Nephron (organoid): Measurements from ENCODE around the gene ZEB1.

Source experiments
- H3K27ac Mint-ChIP-seq, 3 experiments: 2 replicates each; pipeline ENCODE4 v1.8.0; 2020; ENCODE audit warnings: mixed read lengths in 3 of 3, mild to moderate bottlenecking in 2 of 3, moderate library complexity in 1 of 3
- H3K27me3 Mint-ChIP-seq: 2 replicates; pipeline ENCODE4 v1.8.0; 2021; ENCODE audit warnings: low read depth, mild to moderate bottlenecking, moderate library complexity, mixed read lengths
- H3K36me3 Mint-ChIP-seq: 2 replicates; pipeline ENCODE4 v1.8.0; 2020; ENCODE audit warnings: low read depth, mixed read lengths
- H3K4me1 Mint-ChIP-seq: 2 replicates; pipeline ENCODE4 v1.8.0; 2020; ENCODE audit warnings: mixed read lengths
- H3K4me3 Mint-ChIP-seq, 3 experiments: 2 replicates each; pipeline ENCODE4 v1.8.0; 2020; ENCODE audit warnings: mild to moderate bottlenecking in 3 of 3, mixed read lengths in 3 of 3, moderate library complexity in 2 of 3
- H3K9me3 Mint-ChIP-seq: 2 replicates; pipeline ENCODE4 v1.8.0; 2020; ENCODE audit warnings: mixed read lengths
- TF ChIP-seq, protein P1 (sequence below), 3 experiments: fragments of 200-600 bp; sonication (generic); IDR thresholded peaks; one replicate each; pipeline ENCODE4 v1.5.0; 2021; ENCODE audit warnings: antibody characterized with exemption in 3 of 3; ENCODE audit not compliant: unreplicated experiment in 3 of 3

ZEB1 gene

DNA sequence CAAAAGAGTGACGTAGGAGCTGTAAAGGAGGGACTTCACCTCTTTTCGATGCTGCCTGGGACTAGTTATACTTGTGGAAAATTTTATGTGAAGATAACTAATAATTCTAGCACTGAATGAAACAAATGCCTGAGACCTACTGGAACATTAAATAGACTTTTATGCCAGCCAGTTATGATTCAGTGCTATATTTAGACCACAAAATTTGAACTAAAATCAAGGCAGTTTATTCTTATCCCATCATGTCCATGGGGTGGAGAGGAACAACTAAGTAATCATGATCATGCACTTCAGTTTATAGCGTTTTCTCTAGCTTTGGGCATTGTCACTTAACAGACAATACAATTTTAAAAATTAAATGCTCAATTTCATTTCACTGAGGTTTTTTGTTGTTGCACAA, 76.7 kb downstream of the ZEB1 start:
- TF ChIP-seq, protein P1, sequence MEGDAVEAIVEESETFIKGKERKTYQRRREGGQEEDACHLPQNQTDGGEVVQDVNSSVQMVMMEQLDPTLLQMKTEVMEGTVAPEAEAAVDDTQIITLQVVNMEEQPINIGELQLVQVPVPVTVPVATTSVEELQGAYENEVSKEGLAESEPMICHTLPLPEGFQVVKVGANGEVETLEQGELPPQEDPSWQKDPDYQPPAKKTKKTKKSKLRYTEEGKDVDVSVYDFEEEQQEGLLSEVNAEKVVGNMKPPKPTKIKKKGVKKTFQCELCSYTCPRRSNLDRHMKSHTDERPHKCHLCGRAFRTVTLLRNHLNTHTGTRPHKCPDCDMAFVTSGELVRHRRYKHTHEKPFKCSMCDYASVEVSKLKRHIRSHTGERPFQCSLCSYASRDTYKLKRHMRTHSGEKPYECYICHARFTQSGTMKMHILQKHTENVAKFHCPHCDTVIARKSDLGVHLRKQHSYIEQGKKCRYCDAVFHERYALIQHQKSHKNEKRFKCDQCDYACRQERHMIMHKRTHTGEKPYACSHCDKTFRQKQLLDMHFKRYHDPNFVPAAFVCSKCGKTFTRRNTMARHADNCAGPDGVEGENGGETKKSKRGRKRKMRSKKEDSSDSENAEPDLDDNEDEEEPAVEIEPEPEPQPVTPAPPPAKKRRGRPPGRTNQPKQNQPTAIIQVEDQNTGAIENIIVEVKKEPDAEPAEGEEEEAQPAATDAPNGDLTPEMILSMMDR (IDR thresholded peaks at IDR 0.05; ENCODE audit: unreplicated experiment in 3 of 3): no peak
- peaks cover 36% of the 10 kb centered on the region for H3K4me1 Mint-ChIP-seq
- no peaks in the 10 kb centered on the region for H3K9me3 Mint-ChIP-seq
- no peak overlapping the region for H3K4me3 Mint-ChIP-seq
- H3K27me3 Mint-ChIP-seq: no peaks in the 10 kb centered on the region
- peak overlapping the region in 1 of 3 experiments; percentile 19 for H3K27ac Mint-ChIP-seq
- H3K36me3 Mint-ChIP-seq: peaks cover 4% of the 10 kb centered on the region

DNA sequence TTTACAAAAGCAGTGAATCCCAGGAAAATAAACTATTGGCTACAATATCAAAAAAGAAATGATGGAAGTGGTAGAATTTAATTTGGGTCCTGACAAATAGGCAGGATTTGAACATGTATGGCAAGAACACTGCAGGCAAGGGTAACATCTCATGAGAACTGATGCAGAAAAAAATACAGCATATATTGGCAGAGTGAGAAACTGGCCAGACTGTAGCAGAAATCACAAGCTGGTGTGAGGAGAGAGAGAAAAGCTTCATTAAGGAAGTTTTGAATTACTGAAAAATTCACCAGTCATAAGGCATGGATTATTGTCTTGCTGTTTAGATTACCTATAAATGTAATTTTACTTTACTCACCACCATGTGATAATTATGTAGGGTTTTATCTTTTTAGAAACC, 77.4 kb downstream of the ZEB1 start:
- no peak overlapping the region for H3K4me3 Mint-ChIP-seq
- TF ChIP-seq, protein P1 (IDR thresholded peaks at IDR 0.05; ENCODE audit: unreplicated experiment in 3 of 3): no peak
- H3K4me1 Mint-ChIP-seq: peaks cover 42% of the 10 kb centered on the region
- H3K9me3 Mint-ChIP-seq: no peaks in the 10 kb centered on the region
- no peak overlapping the region for H3K27ac Mint-ChIP-seq
- H3K27me3 Mint-ChIP-seq: no peaks in the 10 kb centered on the region
- H3K36me3 Mint-ChIP-seq: no peaks in the 10 kb centered on the region

DNA sequence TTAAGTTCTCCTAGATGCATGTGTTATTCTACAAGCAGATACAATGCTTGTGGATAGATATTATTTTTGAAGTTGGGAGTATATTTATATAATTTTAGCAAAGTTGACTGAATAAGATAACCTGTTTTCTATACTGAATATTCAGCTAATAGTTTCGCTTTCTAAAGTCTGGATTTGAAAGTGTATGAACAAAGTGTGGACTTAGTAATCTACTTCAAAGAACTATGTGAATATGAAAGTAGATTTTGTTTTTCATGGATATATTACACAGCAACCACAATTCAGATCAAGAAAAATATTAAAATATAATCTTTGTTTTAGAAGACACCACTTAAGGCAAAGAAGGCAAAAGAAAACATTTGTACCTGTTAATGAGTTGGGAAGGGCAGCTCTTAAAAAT, 78.8 kb downstream of the ZEB1 start:
- peaks cover 52% of the 10 kb centered on the region for H3K4me1 Mint-ChIP-seq
- no peak overlapping the region for H3K27ac Mint-ChIP-seq
- TF ChIP-seq, protein P1 (IDR thresholded peaks at IDR 0.05; ENCODE audit: unreplicated experiment in 3 of 3): no peak
- no peaks in the 10 kb centered on the region for H3K36me3 Mint-ChIP-seq
- no peaks in the 10 kb centered on the region for H3K27me3 Mint-ChIP-seq
- H3K4me3 Mint-ChIP-seq: no peak overlapping the region
- H3K9me3 Mint-ChIP-seq: no peaks in the 10 kb centered on the region

DNA sequence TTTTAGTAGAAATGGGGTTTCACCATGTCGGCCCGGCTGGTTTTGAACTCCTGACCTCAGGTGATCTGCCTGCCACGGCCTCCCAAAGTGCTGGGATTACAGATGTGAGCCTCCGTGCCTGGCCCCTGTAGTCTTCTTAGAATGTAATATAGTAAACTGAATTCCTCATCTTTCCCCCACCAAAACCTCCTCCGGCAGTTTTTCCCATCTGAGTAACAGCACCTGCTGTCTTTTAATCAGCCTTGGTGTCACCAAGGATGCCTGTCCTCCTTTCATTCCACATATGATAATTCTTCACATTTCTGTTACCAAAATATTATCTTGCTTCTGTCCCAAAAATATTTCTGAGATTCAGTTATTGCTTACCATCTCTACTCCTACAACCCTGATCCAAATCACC, 80.2 kb downstream of the ZEB1 start:
- Mint-ChIP-seq H3K4me1 (peaks cover 53% of the 10 kb centered on the region), H3K27ac (peak overlapping the region in 1 of 3 experiments; percentile 20), H3K4me3 (no peak overlapping the region), H3K9me3 (no peaks in the 10 kb centered on the region), H3K27me3 (no peaks in the 10 kb centered on the region), H3K36me3 (no peaks in the 10 kb centered on the region)
- TF ChIP-seq, protein P1 (IDR thresholded peaks at IDR 0.05; ENCODE audit: unreplicated experiment in 3 of 3): no peak

DNA sequence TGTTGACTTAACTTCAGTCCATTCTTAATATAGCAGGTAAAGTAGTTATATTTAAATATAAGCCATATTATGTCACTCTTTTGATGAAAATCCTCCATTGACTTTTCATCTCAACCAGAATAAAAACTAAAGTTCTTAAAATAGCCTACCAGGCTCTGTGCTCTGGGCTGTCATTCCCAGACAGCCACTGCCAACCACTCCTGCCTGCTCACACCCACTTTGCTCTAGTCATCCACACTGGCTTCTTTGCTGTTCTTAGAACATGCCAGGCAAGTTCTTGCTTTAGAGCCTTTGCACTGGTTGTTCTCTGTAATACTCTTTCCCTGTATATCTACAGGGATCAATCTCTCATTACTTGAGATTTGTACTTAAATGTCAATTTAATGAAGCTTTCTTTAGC, 80.6 kb downstream of the ZEB1 start:
- Mint-ChIP-seq H3K27ac (peak overlapping the region in 2 of 3 experiments; percentile 17 to 20), H3K4me1 (peaks cover 56% of the 10 kb centered on the region)

DNA sequence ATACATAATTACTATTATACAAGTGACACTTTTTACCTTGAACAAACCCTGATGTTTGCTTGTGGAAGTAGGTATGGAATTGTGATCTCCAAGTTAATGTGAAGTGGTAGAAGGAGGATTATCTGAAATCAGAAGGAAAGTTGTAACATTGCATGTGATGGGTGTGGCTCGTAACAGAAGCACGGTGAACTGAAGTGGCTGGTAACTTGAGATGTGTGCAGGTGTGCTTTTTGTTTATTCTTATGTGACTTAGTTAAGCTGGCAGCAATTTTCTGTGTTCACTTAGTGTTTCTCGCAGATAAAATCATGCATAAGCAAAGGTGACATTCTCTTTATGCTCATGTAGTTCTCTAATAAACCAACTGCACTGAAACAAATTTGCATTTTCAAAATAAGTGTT, 82.3 kb downstream of the ZEB1 start:
- TF ChIP-seq, protein P1 (IDR thresholded peaks at IDR 0.05; ENCODE audit: unreplicated experiment in 3 of 3): no peak
- no peak overlapping the region for H3K27ac Mint-ChIP-seq
- no peaks in the 10 kb centered on the region for H3K27me3 Mint-ChIP-seq
- H3K36me3 Mint-ChIP-seq: peaks cover 2% of the 10 kb centered on the region
- H3K4me1 Mint-ChIP-seq: peaks cover 45% of the 10 kb centered on the region
- H3K4me3 Mint-ChIP-seq: no peak overlapping the region
- peaks cover 5% of the 10 kb centered on the region for H3K9me3 Mint-ChIP-seq

More for the DNA sequence above, 80.6 kb downstream of the ZEB1 start:
- Mint-ChIP-seq H3K9me3 (peaks cover 2% of the 10 kb centered on the region), H3K4me3 (no peak overlapping the region), H3K36me3 (no peaks in the 10 kb centered on the region), H3K27me3 (no peaks in the 10 kb centered on the region)
- TF ChIP-seq, protein P1 (IDR thresholded peaks at IDR 0.05; ENCODE audit: unreplicated experiment in 3 of 3): no peak
